Activated CD8-positive, alpha-beta memory T cell treated with anti-CD3 and anti-CD28 coated beads, Interleukin-2, amount 50 U/mL, for 1 hour (primary cell): ENCODE data around the gene VOPP1.
"Not testable (repeated sequence)": the region's sequence is repeated elsewhere in the genome, so short reads cannot be mapped to it uniquely, and the experiment has no call there.

Experiments used
- DNase-seq: peaks from one replicate; pipeline ENCODE4 v3.0.0-alpha.2; 2020; ENCODE audit errors: extremely low read depth

The VOPP1 gene

DNA sequence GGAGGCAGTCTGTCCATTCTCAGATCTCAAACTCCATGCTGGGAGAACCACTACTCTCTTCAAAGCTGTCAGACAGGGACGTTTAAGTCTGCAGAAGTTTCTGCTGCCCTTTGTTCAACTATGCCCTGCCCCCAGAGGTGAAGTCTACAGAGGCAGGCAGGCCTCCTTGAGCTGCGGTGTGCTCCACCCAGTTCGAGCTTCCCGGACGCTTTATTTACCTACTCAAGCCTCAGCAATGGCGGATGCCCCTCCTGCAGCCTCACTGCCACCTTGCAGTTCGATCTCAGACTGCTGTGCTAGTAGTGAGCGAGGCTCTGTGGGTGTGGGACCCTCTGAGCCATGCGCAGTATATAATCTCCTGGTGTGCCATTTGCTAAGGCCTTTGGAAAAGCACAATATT is 10.4 kb upstream of the VOPP1 start:
- not testable (repeated sequence) for DNase-seq

DNA sequence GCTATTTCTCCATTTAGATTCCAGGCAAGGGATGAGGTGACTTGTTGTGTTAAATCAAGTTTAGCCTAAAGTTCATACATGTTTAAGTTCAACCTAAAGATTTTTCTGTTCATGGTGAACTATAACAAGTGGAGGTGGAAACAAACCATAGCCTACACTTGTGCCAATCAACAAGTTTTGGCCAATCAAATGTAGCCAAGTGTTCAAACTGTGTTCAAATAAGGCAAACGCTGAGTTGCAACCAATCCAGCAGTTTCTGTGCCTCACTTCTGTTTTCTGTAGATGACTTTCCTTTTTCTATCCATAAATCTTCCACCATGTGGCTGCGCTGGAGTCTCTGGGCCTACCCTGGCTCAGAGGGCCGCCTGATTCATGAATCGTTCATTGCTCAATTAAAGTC is 4.5 kb upstream of the VOPP1 start:
- DNase-seq = no peak

DNA sequence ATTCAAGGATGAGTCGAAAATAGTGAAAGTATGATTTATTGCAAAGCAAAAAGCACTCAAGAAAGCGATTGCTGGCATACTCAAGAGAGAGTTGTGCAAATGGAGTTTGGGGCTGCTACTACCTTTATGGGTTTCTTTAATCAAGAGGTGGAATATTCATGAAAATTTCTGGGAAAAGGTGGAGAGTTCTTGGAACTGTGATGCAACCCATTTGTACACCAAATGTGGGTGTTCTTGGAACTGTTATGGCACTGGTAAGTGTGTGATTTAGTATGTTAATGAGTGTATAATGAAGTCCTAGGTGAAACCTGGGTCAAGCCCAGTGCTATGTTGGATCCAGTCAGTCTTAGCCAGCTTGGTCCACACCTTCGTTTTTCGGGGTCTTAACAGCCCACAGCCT is 3.4 kb upstream of the VOPP1 start:
- DNase-seq = no peak

DNA sequence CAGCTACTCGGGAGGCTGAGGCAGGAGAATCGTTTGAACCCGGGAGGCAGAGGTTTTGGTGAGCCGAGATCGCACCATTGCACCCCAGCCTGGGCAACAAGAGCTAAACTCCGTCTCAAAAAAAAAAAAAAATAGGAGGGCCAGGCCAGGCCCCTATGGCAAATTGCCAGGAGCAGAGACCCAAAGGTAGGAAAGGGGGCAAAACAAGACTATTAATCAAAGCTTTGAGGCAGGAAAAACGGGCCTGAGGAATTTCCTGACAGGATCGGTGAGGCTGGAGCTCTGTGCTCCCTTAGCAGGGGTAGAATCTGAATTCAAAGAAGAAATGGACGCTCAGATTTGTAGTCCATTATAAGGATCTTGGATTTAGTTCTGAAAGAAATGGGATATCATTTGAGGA is 2.8 kb upstream of the VOPP1 start:
- no peak for DNase-seq

DNA sequence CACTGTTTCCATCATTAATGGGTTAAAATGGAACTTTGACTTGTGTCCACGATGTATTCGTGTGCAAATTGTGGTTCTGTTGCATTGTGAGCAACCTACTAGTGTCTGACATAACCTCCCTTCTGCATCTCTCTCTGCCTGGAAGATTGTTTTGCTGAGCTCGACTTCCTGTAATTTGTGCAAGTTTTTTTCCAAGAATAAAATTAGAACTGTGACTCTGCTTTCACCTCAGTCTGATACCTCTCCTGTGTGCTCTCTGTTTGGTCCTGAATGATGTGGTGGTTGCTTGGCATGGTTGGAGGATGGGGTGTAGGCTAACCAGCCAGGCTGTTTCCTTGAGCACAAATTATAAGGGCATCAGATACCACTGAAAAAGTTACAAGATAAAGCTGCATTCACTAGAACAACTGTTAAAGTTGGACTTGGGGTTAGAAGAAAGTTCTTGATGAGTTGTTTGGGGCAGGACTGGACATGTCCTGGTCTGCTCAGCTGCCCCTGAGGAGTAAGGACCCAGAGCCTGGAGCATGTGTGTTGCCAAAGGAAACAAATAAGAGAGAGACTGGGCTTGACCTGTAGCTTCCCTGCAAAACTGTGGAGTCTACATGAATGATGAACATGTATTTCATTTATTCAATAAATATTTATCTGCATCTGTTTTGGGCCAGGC is 1.9 kb upstream of the VOPP1 start:
- no peak for DNase-seq

DNA sequence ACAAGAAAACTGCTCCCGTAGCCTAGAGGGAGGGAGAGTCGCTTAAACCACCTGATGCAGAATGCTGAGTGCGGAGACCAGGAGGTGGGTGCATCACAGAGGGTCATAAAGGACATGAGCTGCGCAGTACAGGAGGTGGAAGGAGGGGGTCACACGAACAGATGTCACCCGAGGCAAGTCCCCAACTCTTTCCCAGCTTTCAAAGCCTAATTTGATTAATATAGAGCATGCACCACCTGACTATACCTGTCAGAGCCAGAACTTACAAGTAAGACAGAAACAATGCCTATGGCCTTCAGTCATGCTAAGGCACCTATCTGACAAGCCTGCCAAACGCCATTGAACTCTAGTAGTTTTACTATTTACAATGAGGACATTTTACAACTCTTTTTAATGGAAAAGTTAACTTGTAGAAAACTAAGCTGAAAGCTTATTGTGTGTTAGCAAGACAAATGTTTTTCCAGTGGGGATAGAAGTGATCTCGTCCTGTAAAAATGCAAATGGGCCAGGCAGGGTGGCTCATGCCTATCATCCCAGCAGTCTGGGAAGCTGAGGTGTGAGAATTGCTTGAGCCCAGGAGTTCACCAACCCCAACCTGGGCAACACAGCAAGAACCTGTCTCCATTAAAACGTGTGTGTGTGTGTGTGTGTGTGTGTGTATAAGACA is 1.1 kb upstream of the VOPP1 start:
- no peak for DNase-seq

DNA sequence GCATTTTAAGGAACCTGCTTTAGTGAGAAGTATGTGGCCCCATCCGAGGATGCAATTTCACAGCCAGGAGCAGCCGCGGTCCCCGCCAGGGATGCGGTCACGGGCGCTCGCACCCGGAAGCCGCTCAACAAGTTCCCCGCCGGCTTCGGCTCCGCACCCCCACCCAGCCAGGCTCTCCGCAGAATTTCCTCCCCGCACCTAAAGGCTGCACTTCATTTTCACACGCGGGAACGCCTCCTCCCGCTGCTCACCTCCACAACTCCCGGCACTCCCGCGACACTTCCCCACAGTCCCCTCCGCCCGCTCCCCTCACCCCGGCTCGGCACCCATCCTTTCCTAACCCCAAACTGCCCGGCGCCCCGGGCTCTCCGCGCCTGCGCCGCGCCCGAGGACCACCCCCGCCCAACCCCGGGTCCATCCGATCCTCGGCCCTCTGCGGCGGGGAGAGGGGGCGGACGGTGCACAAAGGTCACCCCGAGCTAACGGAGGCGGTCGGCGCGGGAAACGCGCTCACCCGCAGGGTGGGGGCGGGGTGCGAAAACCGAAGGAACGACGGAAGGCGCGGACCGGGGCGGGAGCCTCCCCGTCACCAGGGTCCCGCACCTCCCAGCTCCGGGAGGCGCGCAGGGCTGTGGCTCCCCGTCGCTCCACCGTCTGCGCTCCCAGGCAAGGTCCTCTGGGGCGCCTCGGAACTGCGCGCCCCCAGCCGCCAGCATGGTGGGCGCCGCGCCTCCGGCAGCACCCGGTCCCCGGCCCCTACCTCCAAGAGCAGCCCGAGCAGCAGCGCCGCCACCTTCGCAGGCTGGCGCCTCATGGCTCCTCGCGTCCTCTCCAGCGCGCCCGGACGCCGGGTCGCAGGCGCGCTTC is 558 bp downstream of the VOPP1 start:
- no peak for DNase-seq

DNA sequence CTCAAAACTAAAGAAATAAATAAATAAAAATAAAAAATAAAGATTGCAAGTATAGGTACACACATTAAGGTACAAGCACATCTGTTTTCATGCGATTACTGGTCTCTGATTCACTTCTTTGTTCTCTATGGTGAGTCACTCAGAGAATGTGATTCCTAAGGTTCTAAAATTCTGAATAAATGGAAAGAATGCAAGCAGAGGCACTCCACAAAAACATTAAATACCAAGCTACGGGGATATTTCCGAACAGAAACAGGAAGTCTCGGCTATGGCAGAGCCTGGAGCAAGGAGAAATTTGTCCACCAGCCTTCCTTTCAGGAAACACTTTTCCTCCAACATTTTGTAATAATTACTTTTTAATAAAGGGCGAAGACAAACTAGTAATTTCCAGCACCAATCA is 1.4 kb downstream of the VOPP1 start:
- DNase-seq = no peak

DNA sequence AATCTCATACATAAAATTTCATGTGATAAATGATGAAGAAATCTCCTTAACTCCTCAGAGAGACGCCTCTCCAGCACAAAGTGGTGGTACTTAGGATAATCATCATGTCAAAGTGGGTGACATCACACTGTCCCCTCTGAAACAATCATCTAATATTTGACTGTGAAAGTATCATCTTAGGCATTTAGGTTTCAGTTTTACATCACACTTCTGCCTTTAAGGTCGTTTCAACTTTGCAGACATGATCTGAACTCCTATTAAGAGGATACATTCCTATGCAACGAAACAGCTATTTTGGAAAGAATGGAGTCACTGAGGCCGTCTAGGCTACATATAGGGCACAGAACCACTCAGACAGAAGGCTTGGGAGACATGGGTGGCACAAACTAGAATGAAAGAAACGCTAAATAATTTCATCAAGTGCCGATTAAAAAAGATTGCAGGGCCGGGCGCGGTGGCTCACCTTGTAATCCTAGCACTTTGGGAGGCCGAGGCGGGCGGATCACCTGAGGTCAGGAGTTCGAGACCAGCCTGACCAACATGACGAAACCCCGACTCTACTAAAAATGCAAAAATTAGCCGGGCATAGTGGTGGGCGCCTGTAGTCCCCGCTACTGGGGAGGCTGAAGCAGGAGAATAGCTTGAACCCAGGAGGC is 2.0 kb downstream of the VOPP1 start:
- no peak for DNase-seq

DNA sequence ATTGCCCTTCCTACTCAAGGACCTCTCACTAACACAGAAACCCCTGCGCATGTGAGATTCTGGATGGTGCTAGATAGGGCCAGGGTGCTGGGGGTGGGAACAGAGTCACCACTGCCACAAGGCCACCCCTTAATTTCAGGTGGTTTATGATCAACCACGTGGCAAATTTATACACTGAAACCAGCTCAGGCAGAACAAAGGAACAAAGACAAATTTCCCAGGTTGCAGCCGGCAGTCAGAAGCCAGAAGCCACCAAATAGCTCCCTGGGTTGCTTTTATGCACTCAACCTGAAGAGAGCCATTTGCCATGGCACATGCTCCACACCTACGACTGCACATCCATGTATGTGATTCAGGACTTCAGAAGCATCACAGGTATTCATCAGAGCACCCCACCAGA is 2.5 kb downstream of the VOPP1 start:
- DNase-seq = no peak

DNA sequence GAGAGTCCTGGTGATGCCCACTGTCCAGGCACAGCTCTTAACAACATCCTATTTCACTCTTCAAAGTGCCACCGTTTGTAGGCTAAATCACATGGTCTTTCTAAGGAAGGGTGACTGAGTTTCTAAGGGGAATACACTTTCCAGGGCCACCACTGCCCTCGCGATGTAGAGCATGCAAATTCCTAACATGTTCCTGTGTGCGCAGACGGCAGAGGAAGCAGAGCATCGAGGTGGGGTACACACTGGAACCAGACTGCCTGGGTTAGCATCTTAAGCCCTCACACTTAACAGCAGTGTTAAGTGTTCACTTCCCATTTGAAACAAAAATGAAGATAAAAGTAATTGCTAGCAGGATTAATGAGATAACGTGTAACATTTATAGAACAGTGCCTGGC is 3.0 kb downstream of the VOPP1 start:
- DNase-seq = no peak

DNA sequence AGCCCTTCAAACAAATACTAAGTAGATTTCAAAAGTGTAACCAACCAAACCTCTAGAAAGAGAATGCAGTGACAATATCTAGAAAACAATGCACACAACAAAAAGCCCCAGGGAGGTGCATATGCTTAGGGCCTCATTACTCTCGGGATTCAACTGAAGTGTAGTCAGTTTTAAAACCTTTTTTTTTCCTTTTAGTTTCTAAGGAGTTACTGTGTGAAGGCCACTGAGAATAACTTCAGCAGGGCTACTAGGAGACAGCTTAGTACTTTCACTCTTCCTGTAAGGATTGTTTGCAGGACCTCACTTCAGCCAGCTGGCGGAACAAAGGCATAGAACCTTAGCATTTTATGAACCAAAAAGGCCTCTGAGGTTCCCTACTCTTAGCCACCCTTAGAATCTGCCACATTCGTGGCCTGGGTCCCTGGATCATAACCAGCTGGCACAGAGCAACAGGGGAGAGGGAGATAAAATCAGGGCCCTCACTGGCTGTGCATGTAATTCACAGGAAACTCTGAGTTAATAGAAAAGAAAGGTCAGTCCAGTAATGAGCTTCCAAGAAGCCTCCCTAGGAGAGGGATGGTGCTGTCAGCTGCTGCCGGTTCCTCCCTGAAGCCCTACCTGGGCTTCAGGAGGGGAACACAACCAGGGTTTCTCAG is 3.6 kb downstream of the VOPP1 start:
- DNase-seq = no peak

DNA sequence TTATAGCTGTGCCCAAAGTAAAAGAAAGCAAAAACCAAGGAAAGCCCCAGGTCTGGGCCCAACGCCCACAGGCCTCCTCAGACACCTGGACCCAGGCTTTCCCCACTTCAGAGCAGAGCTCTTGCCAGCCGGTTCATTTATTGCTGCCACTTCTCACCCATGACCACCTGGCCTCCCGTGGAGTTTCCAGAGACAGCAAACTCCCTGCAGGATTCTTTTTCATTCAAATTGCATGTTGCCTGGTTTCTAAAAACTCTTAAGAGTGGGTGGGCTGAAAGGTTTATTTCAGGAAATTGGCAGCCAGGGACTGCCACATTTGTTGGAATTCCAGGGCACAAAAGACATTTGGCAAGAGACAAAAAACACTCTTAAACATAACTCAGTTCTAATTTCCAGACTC is 4.7 kb downstream of the VOPP1 start:
- DNase-seq = no peak

DNA sequence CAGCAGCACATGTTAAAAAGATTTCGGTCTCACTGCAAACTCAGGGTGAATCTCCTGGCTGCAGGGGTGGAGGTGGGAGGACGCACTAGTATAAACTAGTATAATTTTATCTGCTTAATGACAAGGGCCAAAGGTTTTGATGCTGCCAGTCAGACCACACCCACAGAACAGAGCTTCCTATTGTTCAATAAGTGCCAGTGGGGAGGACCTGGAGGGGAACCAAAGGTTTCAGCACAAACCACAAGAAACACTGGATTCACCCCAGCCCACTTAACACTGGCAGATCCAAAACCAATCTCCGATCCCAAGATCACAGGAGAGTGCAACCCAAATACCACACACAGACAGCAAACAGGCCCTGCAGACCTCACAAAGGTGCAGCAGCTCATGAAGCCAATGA is 6.6 kb downstream of the VOPP1 start:
- no peak for DNase-seq

DNA sequence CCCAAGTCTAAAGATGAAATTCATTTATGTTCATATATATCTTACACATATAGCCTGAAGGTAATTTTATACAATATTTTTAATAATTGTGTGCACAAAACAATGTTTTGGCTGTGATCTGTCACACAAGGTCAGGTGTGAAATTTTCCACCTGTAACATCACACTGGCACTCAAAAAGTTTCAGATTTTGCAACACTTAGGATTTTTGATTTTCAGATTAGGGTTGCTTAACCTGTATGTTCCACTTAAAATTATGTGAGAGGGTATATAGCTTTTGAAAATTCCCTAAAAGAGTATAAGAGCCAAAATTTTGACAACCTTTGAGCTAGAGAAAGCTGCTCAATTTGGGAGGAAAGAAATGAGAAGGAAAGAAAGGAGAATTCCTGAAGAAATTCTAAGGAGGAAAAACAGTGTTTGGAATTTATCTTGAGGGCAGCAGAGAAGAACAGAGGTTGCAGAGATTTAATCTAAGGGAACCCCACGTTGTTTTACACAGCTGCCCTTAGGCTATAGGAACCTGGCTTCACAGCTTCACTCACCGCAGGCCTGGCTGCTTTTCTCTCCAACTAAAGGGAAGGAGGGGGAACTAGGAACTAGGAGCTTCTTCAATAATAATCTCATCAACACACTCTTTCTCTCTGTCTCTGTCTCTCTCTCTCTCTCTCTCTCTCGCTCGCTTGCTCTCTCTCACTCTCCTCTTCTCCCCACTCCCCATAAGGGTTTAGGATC is 8.5 kb downstream of the VOPP1 start:
- no peak for DNase-seq

DNA sequence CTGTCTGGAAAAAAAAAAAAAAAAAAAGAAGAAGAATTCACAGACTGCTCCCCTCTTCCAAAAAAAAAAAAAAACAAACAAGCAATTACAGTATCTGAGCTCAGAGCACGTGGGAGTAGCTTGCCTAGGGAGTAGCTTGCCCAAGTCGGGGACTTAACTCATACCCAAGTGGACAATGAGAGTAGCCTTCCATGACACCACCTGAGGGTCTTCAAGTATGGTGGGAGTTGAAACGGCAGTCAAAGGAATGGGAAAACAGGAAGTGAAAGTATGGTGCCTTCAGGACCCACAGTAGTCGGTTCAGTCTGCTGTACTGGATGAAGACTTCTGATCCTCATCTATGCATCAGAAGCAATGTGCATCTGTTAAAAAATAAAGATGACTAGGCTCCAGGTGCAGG is 10.6 kb downstream of the VOPP1 start:
- no peak for DNase-seq

DNA sequence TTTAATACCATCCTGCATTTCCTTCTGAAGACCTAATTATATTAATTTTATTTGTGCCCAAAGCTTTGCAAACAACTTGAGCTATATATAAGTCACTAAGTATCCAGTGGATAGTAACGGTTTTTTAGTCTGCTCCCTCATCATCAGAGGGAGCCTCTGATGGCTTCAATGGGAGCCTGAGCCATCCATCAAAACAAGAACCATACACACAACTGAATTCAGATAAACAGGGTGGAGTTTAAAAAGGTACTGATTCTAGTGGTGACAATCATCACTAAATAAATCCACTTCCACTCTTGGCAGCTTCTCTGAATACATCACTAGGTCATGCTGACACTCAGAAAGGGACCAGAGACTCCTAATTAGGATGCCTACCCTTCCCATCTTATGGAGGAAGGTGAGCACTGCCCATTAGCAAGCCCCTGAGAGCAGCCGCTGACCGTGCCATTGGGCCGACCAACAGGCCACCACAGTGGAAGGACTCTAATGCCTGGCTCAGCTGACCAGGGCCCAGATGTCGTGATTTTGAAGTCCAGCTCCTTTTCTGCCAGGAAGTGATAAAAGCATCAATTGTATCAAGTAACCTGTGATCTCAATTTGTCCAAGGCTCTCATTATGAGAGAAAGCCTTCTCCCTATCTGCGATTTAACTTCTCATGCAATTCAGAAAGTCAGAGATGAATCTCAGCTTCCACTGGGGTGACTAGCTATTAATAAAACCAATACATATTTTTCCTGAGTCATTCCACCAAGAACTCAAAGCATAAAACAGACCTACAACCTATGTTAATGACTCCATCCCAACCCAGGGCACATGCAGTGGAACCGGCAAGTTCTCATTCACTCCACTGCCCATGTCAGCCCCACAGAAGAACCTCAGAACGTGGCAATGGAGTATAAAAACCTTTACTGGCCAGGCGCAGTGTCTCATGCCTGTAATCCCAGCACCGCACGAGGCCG is 13.1 kb downstream of the VOPP1 start:
- DNase-seq = no peak

DNA sequence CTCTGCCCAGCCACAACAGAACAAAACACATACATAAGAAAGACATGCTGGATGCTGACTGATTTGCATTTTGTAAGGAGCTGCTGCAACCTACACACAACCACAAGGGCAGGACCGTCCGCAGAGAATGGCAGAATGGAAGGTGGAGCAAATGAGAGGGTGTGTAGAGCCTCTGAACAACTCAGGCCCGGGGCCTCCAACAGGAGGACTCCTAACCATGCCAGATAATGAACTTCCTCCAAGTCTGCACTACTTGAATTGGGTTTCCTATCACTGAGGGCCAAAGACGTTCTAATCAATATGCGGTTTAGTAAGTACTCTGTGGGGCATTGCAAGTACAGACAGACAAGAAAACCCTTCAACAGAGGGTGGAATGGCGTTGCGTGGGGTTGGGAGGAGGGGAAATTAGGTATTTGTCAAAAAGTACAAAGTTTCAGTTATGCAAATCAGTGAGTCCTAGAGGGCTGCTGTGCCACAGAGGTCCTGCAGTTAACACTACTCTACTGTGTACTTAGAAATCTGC is 14.6 kb downstream of the VOPP1 start:
- no peak for DNase-seq

DNA sequence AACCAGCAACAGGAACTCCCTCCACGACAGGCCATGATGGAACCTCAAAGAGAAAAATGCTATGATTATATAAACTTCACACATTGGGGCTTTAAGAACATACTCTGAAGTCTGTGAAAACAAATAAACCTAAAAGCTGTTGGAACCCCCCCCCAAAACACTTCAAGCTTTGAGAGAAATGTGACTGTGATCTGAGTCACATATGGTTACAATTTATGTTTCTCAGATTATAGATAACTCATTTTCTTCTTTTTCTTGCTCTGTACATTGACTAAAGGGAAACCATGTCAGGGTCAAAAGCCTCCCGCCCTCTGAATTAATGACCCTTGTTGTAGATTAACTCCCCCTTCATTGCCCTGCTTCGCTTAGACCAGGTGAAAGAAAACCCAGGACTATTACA is 15.8 kb downstream of the VOPP1 start:
- no peak for DNase-seq

DNA sequence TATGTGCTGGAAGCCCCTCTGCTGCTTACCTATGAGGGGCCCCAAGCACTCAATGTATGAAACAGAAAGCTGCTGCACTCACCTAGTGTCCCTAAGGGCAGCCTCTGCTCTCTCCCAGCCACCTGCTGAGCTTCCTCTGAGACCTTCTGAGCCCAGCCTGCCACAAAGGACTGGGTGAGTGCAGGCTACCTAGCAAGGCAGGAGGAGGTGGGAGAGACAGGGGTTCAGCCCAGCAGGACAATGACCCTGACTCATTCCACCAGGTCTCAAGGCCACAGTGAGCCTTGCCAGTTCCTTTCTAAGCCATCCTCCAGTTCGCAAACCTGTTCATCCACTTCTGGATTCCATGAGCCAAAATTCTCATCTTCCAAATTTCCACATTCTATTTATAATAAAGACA is 16.3 kb downstream of the VOPP1 start:
- no peak for DNase-seq
